Parathyroid adenoma (tissue), 2 donors: ENCODE data around the gene SLC35F3.

ENCODE experiments used
- H2AFZ ChIP-seq: fragments of 300-600 bp; sonication (generic); one replicate; pipeline ENCODE4 v1.7.0; 2017; ENCODE audit warnings: antibody characterized with exemption, mild to moderate bottlenecking
- H3K27ac ChIP-seq: fragments of 300-600 bp; sonication (generic); one replicate; pipeline ENCODE4 v1.7.0; 2017
- H3K27me3 ChIP-seq: fragments of 300-600 bp; sonication (generic); one replicate; pipeline ENCODE4 v1.7.0; 2017; ENCODE audit warnings: low read length; ENCODE audit not compliant: control insufficient read depth, insufficient read depth
- H3K36me3 ChIP-seq: fragments of 300-600 bp; sonication (generic); one replicate; pipeline ENCODE4 v1.7.0; 2017; ENCODE audit warnings: low read length; ENCODE audit not compliant: control insufficient read depth, insufficient read depth
- H3K4me1 ChIP-seq: fragments of 300-600 bp; sonication (generic); one replicate; pipeline ENCODE4 v1.7.0; 2017; ENCODE audit warnings: control low read depth
- H3K4me2 ChIP-seq: fragments of 300-600 bp; sonication (generic); one replicate; pipeline ENCODE4 v1.7.0; 2017; ENCODE audit warnings: low read length
- H3K4me3 ChIP-seq: fragments of 300-600 bp; sonication (generic); one replicate; pipeline ENCODE4 v1.7.0; 2017; ENCODE audit warnings: low read depth, low read length
- H3K79me2 ChIP-seq: fragments of 300-600 bp; sonication (generic); one replicate; pipeline ENCODE4 v1.7.0; 2017; ENCODE audit warnings: control low read depth
- H3K9ac ChIP-seq: fragments of 300-600 bp; sonication (generic); one replicate; pipeline ENCODE4 v1.7.0; 2017; ENCODE audit warnings: mild to moderate bottlenecking
- H3K9me3 ChIP-seq: fragments of 300-600 bp; sonication (generic); one replicate; pipeline ENCODE4 v1.7.0; 2017; ENCODE audit warnings: low read length; ENCODE audit not compliant: control insufficient read depth
- CTCF ChIP-seq: fragments of 300-600 bp; sonication (generic); IDR thresholded peaks from one replicate; pipeline ENCODE4 v1.7.0; 2017; ENCODE audit warnings: antibody characterized with exemption, mild to moderate bottlenecking
- donor health status: primary hyperparathyroidism.

The SLC35F3 gene

GRCh38 chr1:234107416-234108021 lies 203.0 kb downstream of the SLC35F3 start:
- no peaks in the 10 kb centered on the region for H3K27me3 ChIP-seq
- H3K4me3 ChIP-seq = no peak overlapping the region
- no peaks in the 10 kb centered on the region for H3K4me1 ChIP-seq
- no peaks in the 10 kb centered on the region for H3K36me3 ChIP-seq
- no peak overlapping the region for H3K4me2 ChIP-seq
- no peak overlapping the region for H3K9ac ChIP-seq
- H2AFZ ChIP-seq = no peak overlapping the region
- no peak for TF ChIP-seq CTCF
- no peak overlapping the region for H3K27ac ChIP-seq
- no peaks in the 10 kb centered on the region for H3K9me3 ChIP-seq
- H3K79me2 ChIP-seq = no peaks in the 10 kb centered on the region

GRCh38 chr1:234108921-234109320 lies 204.4 kb downstream of the SLC35F3 start:
- Histone ChIP-seq H3K9me3 (no peaks in the 10 kb centered on the region), H3K4me2 (no peak overlapping the region), H3K27ac (no peak overlapping the region), H2AFZ (no peak overlapping the region), H3K4me1 (no peaks in the 10 kb centered on the region), H3K4me3 (no peak overlapping the region), H3K27me3 (no peaks in the 10 kb centered on the region), H3K79me2 (no peaks in the 10 kb centered on the region), H3K36me3 (no peaks in the 10 kb centered on the region), H3K9ac (no peak overlapping the region)
- no peak for TF ChIP-seq CTCF

GRCh38 chr1:234109840-234110239 lies 205.4 kb downstream of the SLC35F3 start:
- Histone ChIP-seq H3K4me2 (no peak overlapping the region), H3K27me3 (no peaks in the 10 kb centered on the region)

GRCh38 chr1:234111458-234112142 lies 207.1 kb downstream of the SLC35F3 start:
- no peaks in the 10 kb centered on the region for H3K9me3 ChIP-seq
- TF ChIP-seq CTCF = no peak
- no peak overlapping the region for H2AFZ ChIP-seq
- no peaks in the 10 kb centered on the region for H3K27me3 ChIP-seq
- H3K9ac ChIP-seq = no peak overlapping the region
- H3K4me2 ChIP-seq = no peak overlapping the region
- H3K36me3 ChIP-seq = no peaks in the 10 kb centered on the region
- H3K4me1 ChIP-seq = no peaks in the 10 kb centered on the region
- H3K4me3 ChIP-seq = no peak overlapping the region
- no peaks in the 10 kb centered on the region for H3K79me2 ChIP-seq
- no peak overlapping the region for H3K27ac ChIP-seq

More at GRCh38 chr1:234109840-234110239, 205.4 kb downstream of the SLC35F3 start:
- H2AFZ ChIP-seq = no peak overlapping the region
- no peaks in the 10 kb centered on the region for H3K79me2 ChIP-seq
- no peaks in the 10 kb centered on the region for H3K9me3 ChIP-seq
- H3K4me1 ChIP-seq = no peaks in the 10 kb centered on the region
- no peak overlapping the region for H3K9ac ChIP-seq
- H3K36me3 ChIP-seq = no peaks in the 10 kb centered on the region
- no peak overlapping the region for H3K4me3 ChIP-seq
- no peak for TF ChIP-seq CTCF
- no peak overlapping the region for H3K27ac ChIP-seq
